ENCODE data around the gene CTSC.
"Not testable (repeated sequence)": the region's sequence is repeated elsewhere in the genome, so short reads cannot be mapped to it uniquely, and the experiment has no call there.

CTSC gene

DNA sequence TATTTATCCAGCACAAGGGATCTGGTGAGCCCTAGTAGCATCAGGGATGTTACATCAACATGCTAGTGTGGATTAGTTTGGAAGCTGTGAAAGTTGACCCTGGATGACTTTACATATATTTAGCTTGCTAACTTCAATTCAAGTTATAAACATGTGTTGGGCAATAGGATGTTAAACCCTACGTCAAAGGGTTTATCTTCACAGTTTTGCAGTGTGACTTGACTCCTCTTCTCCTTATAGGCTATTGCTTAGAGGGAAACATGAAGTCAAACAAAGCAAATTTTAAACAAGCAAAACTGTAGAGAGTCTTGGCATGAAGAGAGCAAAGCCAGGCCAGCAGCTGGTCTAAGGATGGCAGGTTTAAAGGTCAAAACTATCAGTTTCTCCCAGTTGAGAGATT, 11.3 kb upstream of the CTSC start:
- DNase-seq = no peak

DNA sequence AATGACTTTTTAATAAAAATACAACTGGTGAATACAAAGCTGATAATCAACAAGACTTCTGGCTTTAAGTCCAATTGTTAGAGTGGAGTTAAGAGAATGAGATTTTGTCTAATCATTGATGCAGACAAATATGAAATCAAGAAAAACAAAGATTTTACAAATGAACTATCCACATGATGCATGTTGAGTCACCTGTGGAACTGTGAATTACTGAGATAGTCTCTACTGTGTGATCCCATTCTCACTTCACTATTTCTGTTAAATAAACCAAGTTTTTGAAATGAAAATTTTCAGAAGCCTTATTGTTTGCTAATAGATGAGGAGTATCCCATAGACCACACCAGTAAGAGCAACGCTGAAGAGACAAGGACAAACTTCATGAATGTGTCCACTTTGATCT, 8.4 kb upstream of the CTSC start:
- no peak for DNase-seq

DNA sequence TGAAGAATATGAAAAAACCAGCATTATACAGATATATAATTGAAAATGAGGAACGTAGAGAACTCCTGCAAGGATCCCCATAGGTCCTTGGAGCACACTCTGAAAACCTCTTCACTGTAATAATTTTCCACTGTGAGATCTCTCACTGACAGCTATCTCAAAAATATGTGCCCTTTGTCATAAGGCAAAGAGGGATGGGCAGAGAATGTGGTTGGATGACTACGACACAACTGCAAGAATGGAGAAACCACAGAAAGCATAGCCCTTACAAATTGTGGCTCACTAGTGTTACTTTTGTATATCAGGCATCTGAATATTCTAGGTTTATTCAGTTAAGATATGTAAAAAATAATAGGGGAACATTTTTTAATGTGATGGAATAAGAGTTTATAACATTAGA, 7.9 kb upstream of the CTSC start:
- DNase-seq = no peak

DNA sequence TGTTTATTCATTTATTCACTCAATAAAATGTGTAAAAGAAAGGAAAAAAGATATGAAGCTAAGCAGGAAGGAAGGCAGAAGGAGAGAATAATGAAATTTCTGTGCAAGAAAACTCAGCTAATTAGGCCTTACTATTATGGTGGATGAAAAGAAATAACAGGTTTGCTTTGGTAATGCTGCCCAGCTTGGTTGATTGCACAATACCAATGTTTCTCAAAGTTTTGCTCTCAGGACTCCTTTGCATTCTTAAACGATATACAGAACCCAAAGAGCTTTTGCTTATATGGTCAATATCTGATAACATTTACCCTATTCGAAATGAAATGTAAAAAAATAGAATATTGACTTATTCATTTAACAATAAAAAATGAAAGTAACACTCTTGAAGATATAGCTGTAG, 7.3 kb upstream of the CTSC start:
- DNase-seq = no peak

DNA sequence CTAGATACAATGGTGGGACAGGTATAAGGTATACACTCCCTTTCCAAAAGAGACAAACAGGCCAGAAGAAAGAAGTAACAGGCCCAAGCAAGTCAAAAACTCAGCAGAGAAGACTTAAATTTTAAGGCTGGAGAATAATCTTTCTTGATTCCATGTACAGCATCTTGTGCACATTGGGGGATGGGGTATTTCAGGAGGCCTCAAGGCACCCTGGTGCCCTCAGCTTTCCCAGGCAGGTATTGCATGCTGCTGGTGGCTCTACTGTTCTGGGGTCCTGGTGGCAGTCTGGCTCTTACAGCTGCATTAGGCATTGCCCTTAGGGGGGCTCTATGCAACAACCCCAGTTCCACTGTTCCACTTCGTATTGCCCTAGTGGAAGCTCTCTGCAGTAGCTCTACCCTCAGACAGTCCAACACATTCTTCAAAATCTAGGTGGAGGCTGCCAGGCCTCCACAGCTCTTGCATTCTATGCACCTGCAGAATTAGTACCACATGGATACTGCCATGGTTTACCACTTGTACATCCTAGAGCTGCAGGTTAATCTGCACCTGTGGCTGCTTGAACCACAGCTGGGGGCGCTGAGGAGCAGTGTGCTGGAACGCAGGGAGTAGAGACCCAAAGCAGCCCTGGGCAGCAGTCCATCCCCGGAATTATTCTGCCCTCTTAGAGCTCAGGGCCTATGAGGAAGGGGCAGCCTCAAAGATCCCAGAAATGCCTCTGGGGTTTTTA, 4.2 kb upstream of the CTSC start:
- DNase-seq = no peak

DNA sequence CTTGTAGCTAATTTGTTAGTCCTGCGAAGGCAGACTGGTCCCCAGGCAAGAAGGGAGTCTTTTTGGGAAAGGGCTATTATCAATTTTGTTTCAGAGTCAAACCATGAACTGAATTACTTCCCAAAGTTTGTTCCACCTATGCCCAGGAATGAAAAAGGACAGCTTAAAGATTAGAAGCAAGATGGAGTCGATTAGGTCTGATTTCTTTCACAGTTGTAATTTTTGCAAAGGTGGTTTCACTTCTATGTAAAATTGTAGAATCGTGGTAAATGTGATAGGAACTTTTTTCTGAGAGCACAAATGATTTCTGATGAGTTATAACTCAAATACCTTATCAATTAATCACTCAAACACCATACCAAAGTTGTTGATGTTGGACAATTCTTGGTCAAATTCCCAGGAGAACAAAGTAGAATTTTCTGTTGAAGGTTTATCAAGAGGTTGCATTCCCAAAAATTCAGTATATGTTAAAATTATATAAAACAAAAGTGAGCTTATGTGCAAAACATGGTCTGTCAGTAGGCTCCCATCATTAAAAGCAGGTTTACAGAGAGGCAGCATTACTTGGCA, 2.9 kb upstream of the CTSC start:
- no peak for DNase-seq

DNA sequence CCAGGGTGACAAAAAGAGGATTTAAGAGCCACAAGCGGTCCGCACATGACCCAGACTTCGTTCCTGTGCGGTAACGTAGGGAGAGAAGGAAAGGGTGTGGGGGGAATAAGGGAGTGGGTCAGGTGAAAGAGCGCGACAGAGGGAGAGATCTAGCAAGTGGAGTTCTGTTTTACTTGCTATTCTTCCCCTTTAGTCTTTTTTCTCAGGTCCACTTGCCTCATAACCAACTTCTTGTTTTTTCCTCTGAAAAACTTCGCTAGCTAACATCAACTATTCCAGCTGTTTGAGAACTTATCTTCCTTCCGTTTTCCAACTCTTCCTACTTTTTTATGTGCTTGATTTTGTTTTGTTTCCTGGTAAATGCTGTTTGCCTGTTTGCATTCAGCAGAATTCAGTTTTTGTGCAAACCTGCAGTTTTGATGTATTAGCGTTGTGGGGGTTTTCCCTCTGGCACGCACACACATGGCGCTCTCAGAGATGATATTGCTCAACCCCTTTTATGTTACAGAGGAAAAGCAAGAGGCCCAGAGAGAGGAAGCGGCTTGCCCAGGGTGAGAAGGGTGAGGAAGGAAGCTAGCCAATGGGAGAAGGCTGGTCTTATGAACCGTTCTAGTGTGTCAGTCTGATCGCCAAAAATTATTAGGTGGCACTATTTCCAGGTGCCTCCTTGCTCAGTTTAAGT, 592 bp upstream of the CTSC start:
- peak; percentile 45 for DNase-seq

DNA sequence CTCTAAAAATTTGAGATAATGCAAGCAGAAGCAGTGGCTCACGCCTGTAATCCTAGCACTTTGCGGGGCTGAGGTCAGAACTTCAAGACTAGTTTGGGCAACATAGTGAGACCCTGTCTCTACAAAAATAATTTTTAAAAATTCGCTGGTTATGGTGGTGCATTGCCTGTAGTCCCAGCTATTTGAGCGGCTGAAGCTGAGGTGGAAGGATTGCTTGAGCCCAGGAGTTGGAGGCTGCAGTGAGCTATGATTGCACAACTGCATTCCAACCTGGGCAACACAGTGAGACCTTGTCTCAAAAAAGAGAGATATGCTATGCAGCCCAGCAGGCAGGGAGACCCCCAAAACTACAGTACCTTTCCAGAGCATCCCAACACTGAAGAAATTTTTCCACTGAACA, 2.3 kb downstream of the CTSC start:
- DNase-seq = no peak

DNA sequence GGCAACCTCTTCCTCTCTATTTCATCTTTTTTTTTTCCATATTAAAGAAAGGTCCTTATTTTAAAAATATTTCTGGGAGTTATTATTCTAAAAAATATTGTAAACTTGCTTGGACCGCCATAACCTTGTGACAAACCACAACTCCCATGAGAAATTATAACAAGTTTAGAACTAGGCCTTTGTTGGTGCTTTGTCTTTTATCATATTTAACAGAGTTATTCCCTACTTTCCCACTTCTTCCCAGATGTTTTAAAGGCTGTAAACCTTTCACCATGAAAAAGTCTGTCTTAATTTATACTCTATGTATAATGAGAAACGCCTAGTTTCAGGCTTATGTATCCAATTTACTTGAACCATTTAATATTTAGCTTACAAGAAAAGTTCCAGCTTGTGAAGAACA, 3.7 kb downstream of the CTSC start:
- no peak for DNase-seq

DNA sequence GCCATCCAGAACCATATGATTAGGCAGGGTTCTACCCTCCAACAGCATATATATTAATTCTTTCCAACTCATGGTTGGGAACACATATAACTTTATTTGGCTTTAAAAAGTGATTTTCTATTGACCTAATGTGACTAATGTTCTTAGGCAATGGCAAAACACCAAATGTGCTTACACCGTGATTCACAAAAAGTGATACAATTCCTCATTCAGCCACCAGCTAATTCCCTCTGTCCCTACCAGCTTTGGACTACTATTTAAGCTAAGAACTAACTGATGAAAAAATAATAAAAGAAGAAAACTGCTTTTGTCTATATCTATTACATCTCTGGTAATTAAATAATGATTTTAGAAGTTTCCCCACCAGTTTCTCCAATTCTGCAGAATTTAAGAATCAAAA, 4.7 kb downstream of the CTSC start:
- DNase-seq = no peak

DNA sequence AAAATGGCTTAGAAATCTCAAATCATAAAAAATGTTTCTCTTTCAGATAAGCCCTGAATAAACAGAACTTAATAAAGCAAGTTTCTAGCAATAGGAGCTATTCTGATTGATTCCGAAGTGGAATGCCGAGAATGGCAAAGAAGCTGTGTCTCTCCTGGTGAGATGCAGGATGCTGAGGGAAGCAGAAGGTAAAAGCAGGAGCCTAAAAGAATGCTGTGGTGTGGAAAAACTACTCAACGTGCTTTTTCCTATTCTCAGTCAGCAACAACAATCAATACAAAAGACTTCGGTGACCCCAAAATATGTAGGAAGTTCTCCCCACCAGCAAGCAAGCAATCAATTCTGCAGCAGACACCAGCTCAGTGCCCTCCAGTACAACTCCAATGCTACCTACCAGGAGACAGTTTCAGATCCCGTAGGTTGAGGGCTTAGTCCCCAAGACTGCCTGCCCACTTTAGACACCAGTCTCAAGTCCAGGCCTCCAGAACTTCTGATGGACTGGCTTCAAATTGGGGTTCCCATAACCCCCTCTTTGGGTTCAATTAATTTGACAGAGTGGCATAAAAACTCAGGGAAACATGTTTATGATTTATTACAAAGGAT, 6.6 kb downstream of the CTSC start:
- DNase-seq = no peak

DNA sequence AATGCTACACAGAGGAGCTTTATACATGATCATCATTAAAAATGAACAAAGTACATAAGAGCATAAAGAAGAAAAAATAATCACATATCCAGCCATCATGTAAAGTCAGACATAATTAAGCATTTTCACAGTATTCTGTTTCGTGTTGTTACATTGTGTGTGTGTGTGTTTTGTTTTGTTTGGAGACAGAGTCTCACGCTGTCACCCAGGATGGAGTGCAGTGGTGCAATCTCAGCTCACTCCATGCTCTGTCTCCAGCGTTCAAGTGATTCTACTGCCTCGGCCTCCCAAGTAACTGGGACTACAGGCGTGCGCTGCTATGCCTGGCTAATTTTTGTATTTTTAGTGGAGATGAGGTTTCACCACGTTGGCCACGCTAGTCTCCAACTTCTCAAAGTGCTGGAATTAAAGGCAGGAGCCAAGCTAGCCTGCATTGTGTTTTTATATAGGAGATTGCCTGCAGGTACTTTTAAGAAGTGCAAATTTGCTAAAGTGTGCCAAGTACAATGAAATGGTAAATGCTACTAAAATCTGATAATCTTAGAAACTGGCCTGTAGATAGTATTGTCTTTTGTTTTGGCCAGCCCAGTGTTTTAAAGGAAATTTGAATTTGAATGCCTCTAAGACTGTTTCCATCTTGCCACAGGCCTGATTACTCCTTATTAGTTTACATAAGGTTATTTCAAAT, 7.8 kb downstream of the CTSC start:
- DNase-seq = no peak

DNA sequence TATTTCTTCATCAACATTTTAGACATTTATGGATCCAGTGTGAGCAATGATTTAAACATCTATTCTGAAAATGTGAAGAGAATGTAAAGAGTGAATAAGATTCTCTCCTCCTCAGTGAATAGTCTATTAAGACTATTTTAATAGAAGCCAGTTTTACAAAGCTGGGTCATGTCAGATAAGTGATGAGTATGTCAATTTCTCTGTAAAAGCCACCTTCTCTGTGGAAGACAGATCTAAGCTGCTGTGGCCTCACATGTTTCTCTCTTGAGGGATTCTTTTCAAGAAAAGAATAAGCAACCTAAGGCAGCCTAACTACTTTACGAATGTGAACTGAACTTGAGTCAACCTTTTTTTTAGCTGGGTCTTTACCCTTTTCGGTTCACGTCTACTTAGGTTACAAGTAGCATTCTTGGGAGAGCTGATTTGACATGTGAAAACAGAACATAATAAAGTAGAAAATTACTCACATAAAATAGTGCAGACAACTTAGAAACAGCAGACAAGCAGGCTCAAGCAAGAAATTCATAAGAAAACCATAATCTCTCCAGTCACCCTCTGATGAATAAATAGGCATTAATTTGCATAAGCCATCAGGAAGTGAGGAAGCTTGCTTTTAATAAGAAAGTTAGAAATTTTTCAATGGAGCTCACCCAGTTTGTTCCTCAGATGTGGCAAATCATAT, 9.9 kb downstream of the CTSC start:
- no peak for DNase-seq

DNA sequence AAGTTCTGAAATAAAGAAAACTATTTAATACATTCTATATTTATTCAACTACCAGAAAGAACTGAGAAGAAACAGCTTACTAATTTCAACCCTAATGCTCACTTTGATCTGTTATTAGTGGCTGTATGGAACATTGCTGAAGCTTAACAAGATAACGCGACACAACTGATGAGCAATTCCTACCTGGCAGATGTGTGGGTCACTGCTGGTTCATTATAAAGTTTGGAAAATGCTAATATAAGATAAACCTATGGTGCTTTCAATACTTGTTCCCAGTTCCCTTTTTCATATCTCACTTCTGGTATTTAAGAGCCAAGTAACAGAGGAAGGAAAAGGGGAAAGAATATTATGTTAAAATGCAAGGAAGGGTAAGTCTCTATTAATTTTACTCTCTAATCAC, 10.5 kb downstream of the CTSC start:
- DNase-seq = no peak

DNA sequence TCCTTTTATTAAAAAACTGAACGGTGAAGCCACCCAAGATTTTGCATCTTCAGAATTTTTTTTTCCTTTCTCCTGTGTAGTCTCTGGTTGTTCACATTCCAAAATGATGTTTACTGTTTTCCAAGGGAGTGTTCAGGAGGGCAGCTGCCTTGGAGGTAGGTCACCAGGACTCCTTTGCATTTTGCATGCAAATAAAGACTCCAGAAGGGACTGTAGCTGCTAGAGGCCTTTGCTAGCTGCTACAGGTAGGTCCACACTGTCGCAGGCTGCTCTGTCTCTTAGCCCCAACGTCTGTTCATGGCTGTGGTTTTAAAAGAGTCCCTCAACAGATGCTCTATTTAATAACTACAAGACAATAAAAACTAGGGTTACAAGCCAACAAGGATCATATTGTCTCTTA, 11.4 kb downstream of the CTSC start:
- no peak for DNase-seq

DNA sequence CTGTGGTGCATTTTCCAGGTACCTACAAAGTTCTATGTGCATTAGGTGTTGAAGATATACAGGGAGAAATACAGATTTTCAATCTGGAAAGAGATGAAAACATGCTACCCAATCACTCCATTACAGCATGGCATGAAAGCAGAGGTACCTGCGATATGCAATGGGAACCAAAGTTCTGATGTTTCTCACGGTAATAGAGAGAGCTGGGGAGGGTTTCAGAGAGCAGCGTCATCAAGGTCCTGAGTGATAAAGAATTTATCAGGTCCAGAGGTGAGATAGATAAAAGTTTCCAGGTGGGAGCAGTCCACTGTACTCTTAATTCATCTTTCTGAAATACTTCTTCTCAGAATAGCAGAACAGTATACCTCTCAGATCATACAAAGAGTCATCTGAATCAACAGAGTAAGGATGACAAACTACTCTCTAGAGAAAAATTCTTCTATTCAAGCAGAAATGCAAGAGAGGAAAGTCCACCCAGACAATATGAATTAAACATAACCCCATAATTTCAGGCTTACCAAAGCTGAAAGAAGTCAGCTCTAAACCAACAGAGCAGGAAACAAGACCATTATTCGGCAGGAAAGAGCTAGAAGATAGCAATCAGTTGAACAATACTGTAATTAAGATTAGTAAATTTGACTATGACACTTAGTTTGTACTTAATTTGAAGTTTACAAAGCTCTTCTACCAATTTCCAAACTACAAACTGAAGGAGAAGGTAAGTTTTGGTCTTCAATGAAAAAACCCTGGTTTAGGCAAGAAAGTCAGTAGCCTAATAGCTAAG, 12.8 kb downstream of the CTSC start:
- DNase-seq = no peak

DNA sequence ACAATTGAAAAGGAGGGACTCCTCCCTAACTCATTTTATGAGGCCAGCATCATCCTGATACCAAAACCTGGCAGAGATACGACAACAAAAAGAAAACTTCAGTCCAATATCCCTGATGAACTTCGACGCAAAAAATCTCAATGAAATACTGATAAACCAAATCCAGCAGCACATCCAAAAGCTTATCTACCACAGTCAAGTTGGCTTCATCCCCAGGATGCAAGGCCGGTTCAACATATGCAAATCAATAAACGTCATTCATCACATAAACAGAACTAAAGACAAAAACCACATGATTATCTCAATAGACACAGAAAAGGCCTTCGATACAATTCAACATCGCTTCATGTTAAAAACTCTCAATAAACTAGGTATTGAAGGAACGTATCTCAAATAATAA, 14.7 kb downstream of the CTSC start:
- not testable (repeated sequence) for DNase-seq

DNA sequence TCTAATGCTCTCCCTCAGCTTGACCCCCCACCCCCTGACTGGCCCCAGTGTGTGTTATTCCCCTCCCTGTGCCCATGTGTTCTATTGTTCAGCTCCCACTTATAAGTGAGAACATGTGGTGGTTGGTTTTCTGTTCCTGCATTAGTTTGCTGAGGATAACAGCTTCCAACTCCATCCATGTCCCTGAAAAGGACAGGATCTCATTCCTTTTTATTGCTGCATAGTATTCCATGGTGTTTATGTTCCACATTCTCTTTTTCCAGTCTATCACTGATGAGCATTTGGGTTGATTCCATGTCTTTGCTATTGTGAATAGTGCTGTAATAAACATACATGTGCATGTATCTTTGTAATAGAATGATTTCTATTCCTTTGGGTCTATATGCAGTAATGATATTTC, 16.1 kb downstream of the CTSC start:
- not testable (repeated sequence) for DNase-seq

DNA sequence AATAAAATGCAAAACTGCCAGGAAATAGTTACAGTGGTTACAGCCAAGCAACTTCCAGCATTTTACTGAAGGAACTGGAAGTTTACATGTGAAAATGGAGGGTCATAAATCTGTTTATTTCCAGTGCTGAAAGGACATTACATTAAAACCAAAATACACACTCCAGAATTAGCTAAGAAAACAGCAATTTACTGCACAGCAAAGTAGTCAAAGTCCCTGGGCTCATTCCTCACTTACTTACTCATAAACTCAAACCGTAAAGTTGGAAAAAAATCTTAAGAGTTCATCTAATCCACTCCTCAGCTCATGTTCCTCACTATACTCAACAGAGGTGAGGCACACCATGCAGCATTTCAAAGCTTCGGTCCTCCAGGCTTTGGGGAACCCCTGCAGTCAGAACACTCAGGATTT, 17.4 kb downstream of the CTSC start:
- DNase-seq = no peak

DNA sequence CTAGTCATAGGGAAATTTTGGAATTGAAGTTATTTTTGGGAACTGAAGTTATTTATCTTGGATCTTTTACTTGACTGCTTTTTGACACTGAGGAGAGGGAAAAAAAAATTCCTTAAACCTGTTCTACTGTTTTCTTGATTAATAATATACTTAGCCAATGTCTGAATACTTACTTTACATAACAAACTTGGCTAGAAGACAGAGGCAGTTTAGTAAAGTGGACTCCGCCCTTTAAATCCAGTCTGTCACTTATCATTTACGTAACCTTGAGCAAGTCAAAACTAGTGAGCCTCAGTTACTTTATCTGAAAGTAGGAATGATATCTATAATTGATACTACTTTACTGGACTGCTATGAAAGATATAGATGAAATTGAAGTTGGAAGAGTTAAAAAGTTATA, 19.5 kb downstream of the CTSC start:
- no peak for DNase-seq

DNA sequence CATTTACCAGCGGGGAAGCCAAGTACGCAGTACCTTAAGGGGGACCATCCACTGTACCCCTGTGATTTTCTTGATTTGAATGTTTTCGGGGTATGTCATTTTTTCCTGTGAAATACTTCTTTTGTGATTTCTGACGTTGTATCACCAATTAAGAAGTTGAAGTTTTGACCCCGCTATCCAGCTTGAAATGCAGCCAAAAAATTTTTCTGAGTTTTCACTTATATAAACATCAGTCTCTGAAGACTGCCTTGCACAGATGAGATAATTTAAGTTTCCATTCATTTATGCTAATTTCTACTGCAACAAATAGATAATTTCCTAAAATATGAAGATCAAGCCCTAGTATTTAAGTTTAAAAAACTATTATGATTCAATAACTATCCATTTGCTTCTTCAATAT, 20.0 kb downstream of the CTSC start:
- no peak for DNase-seq

DNA sequence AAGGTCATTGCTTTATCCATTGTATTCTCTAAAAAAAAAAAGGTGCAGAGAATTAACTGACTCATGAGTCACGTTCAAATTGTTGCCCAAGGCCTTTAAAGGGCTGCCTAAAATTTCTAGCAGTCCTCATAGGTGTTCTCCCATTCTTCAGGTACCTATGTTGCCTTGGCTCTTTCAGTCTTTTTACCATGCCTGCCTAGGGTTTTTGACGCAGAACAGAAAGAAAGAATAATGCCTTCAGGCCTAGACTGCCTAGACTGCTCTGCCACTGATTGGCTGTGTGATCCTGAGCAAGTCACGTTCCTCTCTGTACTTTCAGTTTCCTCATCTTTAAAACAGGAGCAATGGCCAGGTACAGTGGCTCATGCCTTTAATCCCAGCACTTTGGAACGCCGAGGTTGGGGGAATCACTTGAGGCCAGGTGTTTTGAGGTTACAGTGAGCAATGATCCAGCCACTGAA, 21.5 kb downstream of the CTSC start:
- DNase-seq = no peak
